MM.1S (cell line): ENCODE measurements around the gene LAMC3.

Experiments used
- EZH2phosphoT487 ChIP-seq: fragments of 300-600 bp; sonication (generic); IDR thresholded peaks from 2 replicates; pipeline ENCODE4 v1.6.1; 2018; ENCODE audit warnings: antibody characterized with exemption, low read length
- TF ChIP-seq, protein P1 (sequence below): fragments of 300-600 bp; sonication (generic); IDR thresholded peaks from 2 replicates; pipeline ENCODE4 v1.5.1; 2016; ENCODE audit warnings: antibody characterized with exemption, low read length, mixed read lengths

- TF ChIP-seq, protein P1, sequence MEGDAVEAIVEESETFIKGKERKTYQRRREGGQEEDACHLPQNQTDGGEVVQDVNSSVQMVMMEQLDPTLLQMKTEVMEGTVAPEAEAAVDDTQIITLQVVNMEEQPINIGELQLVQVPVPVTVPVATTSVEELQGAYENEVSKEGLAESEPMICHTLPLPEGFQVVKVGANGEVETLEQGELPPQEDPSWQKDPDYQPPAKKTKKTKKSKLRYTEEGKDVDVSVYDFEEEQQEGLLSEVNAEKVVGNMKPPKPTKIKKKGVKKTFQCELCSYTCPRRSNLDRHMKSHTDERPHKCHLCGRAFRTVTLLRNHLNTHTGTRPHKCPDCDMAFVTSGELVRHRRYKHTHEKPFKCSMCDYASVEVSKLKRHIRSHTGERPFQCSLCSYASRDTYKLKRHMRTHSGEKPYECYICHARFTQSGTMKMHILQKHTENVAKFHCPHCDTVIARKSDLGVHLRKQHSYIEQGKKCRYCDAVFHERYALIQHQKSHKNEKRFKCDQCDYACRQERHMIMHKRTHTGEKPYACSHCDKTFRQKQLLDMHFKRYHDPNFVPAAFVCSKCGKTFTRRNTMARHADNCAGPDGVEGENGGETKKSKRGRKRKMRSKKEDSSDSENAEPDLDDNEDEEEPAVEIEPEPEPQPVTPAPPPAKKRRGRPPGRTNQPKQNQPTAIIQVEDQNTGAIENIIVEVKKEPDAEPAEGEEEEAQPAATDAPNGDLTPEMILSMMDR, result no peak
- no peak for TF ChIP-seq EZH2phosphoT487
Observed at GRCh38 chr9:131081868-131082267, 72.9 kb downstream of the LAMC3 start.
